Caco-2 (cell line): ENCODE results near the gene DDX51. TPM values are rescaled to one million over a fixed set of nuclear protein-coding genes. Genes with fewer than 3 reads are reported as not detected.

ENCODE experiments used
- BruUV-seq: library from RNA; stranded (reverse); fragments of 400-500 nt; replicated peaks from 2 replicates; lab custom pipeline; 2021; lab: Mats Ljungman, UMichigan
- CTCF ChIA-PET: fragments of 300-600 bp; sonication (Branson Sonifier 250); formaldehyde crosslinking; loops from one replicate; lab custom pipeline; 2022; ENCODE audit warnings: antibody characterized with exemption; lab: Charles Lee
- POLR2A ChIA-PET: fragments of 300-600 bp; sonication (Branson Sonifier 250); formaldehyde crosslinking; loops from one replicate; lab custom pipeline; 2022; ENCODE audit warnings: antibody characterized with exemption; lab: Charles Lee
- DNase-seq, 2 experiments: peaks; one replicate each; pipeline versions ENCODE4 v3.0.0 to v3.0.0-alpha.2; 2020 to 2022
- H3K27me3 ChIP-seq: replicated peaks from 2 replicates; pipeline ENCODE4 v1.6.0; 2011; ENCODE audit warnings: low read length; ENCODE audit not compliant: control insufficient read depth, insufficient read depth
- H3K36me3 ChIP-seq: 2 replicates; pipeline ENCODE4 v1.5.1; 2011; ENCODE audit warnings: low read length; ENCODE audit not compliant: control insufficient read depth, insufficient read depth
- H3K4me1 ChIP-seq: fragments of 250-450 bp; sonication (Bioruptor Pico); 2 replicates; pipeline ENCODE4 v1.5.1; 2020; ENCODE audit warnings: mild to moderate bottlenecking
- H3K4me3 ChIP-seq: 2 replicates; pipeline ENCODE4 v1.5.1; 2011; ENCODE audit warnings: low read depth, mild to moderate bottlenecking, control low read depth, low read length
- H3K9me3 ChIP-seq: fragments of 250-450 bp; sonication (Bioruptor Pico); 2 replicates; pipeline ENCODE4 v1.5.1; 2020; ENCODE audit warnings: mild to moderate bottlenecking, moderate library complexity
- H3K27ac Mint-ChIP-seq: one replicate; pipeline ENCODE4 v1.8.0; 2022; ENCODE audit warnings: mixed read lengths; ENCODE audit not compliant: unreplicated experiment
- H3K27me3 Mint-ChIP-seq: one replicate; pipeline ENCODE4 v1.8.0; 2022; ENCODE audit warnings: mixed read lengths; ENCODE audit not compliant: insufficient read depth, unreplicated experiment
- H3K36me3 Mint-ChIP-seq: one replicate; pipeline ENCODE4 v1.8.0; 2022; ENCODE audit warnings: mild to moderate bottlenecking, mixed read lengths; ENCODE audit not compliant: insufficient read depth, unreplicated experiment
- H3K4me1 Mint-ChIP-seq: one replicate; pipeline ENCODE4 v1.8.0; 2022; ENCODE audit warnings: low read depth, mixed read lengths; ENCODE audit not compliant: unreplicated experiment
- H3K4me3 Mint-ChIP-seq: one replicate; pipeline ENCODE4 v1.8.0; 2022; ENCODE audit warnings: mild to moderate bottlenecking, moderate library complexity, mixed read lengths; ENCODE audit not compliant: unreplicated experiment
- H3K9me3 Mint-ChIP-seq: one replicate; pipeline ENCODE4 v1.8.0; 2022; ENCODE audit warnings: mixed read lengths; ENCODE audit not compliant: unreplicated experiment
- intact Hi-C: fragments of 100-400 bp; cut with micrococcal nuclease; formaldehyde crosslinking; loops from one replicate; pipeline ENCODE4 v1.10.0; 2022; ENCODE audit not compliant: unreplicated experiment
- total RNA-seq: library from RNA; stranded (reverse); gene quantifications from 2 replicates; pipeline ENCODE4 v1.2.3, GENCODE V29; 2022
- TF ChIP-seq, protein P1 (sequence below), 2 experiments: fragments of 200-600 bp in 1 of 2; IDR thresholded peaks; 1 replicate in 1 of 2; 2 replicates in 1 of 2; pipeline versions ENCODE4 v1.5.1 to v1.8.0; 2011 to 2022; ENCODE audit warnings: antibody characterized with exemption in 1 of 2, control low read depth in 1 of 2, inconsistent platforms in 1 of 2, low read depth in 1 of 2, low read length in 1 of 2, mild to moderate bottlenecking in 1 of 2, moderate library complexity in 1 of 2; ENCODE audit not compliant: insufficient read depth in 1 of 2, severe bottlenecking in 1 of 2, unreplicated experiment in 1 of 2

DDX51 gene
- total RNA-seq, 1 experiment from 2014 or later = 40.4 TPM

- DNase-seq = no peak
- Histone ChIP-seq H3K27me3 (no peaks in the 10 kb centered on the region), H3K9me3 (no peaks in the 10 kb centered on the region), H3K4me3 (no peak overlapping the region), H3K36me3 (peaks cover 5% of the 10 kb centered on the region), H3K4me1 (no peaks in the 10 kb centered on the region)
- peaks cover 5% of the 10 kb centered on the region for H3K27me3 Mint-ChIP-seq
- H3K4me3 Mint-ChIP-seq = no peak overlapping the region
- POLR2A ChIA-PET = no interaction called here
- TF ChIP-seq, protein P1, sequence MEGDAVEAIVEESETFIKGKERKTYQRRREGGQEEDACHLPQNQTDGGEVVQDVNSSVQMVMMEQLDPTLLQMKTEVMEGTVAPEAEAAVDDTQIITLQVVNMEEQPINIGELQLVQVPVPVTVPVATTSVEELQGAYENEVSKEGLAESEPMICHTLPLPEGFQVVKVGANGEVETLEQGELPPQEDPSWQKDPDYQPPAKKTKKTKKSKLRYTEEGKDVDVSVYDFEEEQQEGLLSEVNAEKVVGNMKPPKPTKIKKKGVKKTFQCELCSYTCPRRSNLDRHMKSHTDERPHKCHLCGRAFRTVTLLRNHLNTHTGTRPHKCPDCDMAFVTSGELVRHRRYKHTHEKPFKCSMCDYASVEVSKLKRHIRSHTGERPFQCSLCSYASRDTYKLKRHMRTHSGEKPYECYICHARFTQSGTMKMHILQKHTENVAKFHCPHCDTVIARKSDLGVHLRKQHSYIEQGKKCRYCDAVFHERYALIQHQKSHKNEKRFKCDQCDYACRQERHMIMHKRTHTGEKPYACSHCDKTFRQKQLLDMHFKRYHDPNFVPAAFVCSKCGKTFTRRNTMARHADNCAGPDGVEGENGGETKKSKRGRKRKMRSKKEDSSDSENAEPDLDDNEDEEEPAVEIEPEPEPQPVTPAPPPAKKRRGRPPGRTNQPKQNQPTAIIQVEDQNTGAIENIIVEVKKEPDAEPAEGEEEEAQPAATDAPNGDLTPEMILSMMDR (IDR thresholded peaks at IDR 0.05; ENCODE audit: insufficient read depth in 1 of 2, low read depth in 1 of 2, low read length in 1 of 2, severe bottlenecking in 1 of 2, unreplicated experiment in 1 of 2) = no peak
- CTCF ChIA-PET = interaction anchor here (1.1 to 2.8 kb wide), 2 partner anchors 253 to 400 kb away, joined by 3 to 11 read pairs; no protein-coding TSS in a partner anchor
- H3K27ac Mint-ChIP-seq = no peak overlapping the region
- H3K9me3 Mint-ChIP-seq = peaks cover 6% of the 10 kb centered on the region
- no peaks in the 10 kb centered on the region for H3K4me1 Mint-ChIP-seq
- intact Hi-C loops = no loop called here
- peaks cover 10% of the 10 kb centered on the region for H3K36me3 Mint-ChIP-seq
- BruUV-seq = no TSS peak
Observed at GRCh38 chr12:132161036-132161781, 17.1 kb upstream of the DDX51 start.

GRCh38 chr12:132160601-132161035, 16.5 kb upstream of the DDX51 start:
- peaks cover 5% of the 10 kb centered on the region for H3K27me3 Mint-ChIP-seq
- Histone ChIP-seq H3K4me1 (no peaks in the 10 kb centered on the region), H3K9me3 (no peaks in the 10 kb centered on the region), H3K36me3 (peaks cover 5% of the 10 kb centered on the region), H3K4me3 (no peak overlapping the region), H3K27me3 (no peaks in the 10 kb centered on the region)
- peaks cover 5% of the 10 kb centered on the region for H3K36me3 Mint-ChIP-seq
- no peaks in the 10 kb centered on the region for H3K9me3 Mint-ChIP-seq
- H3K27ac Mint-ChIP-seq = no peak overlapping the region
- intact Hi-C loops = no loop called here
- CTCF ChIA-PET = interaction anchor here (0.6 to 1.1 kb wide), 2 partner anchors 202 to 400 kb away, joined by 3 read pairs; no protein-coding TSS in a partner anchor
- H3K4me3 Mint-ChIP-seq = no peak overlapping the region
- H3K4me1 Mint-ChIP-seq = no peaks in the 10 kb centered on the region
- TF ChIP-seq, protein P1 (IDR thresholded peaks at IDR 0.05; ENCODE audit: insufficient read depth in 1 of 2, low read depth in 1 of 2, low read length in 1 of 2, severe bottlenecking in 1 of 2, unreplicated experiment in 1 of 2) = no peak
- BruUV-seq = no TSS peak
- POLR2A ChIA-PET = no interaction called here
- no peak for DNase-seq

DNA sequence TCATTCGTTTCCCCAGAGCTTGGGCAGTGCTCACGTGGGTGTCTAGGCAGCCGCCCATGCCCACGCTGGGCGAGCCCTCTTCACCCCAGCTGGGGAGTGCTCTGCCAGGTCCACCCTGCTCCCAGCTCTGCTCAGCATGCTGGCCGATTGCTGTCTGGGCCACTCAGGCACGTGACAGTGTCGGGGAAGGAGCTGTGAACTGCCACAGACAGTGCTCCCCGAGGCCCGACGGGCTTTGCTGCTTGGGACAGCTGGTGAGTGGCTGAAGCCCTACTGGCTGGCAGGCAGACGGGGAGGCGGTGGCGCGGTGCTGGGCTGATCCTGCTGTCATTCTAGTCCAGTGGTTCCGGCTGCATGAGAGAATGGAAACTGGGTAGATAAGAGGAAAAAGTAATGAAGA, 15.9 kb upstream of the DDX51 start:
- no TSS peak for BruUV-seq
- Histone ChIP-seq H3K9me3 (no peaks in the 10 kb centered on the region), H3K4me1 (no peaks in the 10 kb centered on the region), H3K36me3 (peaks cover 5% of the 10 kb centered on the region), H3K27me3 (no peaks in the 10 kb centered on the region), H3K4me3 (no peak overlapping the region)
- CTCF ChIA-PET = interaction anchor here (0.6 kb wide), 1 partner anchor 203 kb away, joined by 3 read pairs; no protein-coding TSS in a partner anchor
- Mint-ChIP-seq H3K27me3 (peaks cover 5% of the 10 kb centered on the region), H3K36me3 (peaks cover 5% of the 10 kb centered on the region), H3K4me1 (no peaks in the 10 kb centered on the region), H3K9me3 (no peaks in the 10 kb centered on the region), H3K4me3 (no peak overlapping the region), H3K27ac (no peak overlapping the region)
- intact Hi-C loops = no loop called here
- DNase-seq = no peak
- TF ChIP-seq, protein P1 (IDR thresholded peaks at IDR 0.05; ENCODE audit: insufficient read depth in 1 of 2, low read depth in 1 of 2, low read length in 1 of 2, severe bottlenecking in 1 of 2, unreplicated experiment in 1 of 2) = no peak
- POLR2A ChIA-PET = no interaction called here
